Fibroblast of mammary gland (primary cell): Measurements from ENCODE around the gene KRTAP19-6.

Experiments used
- DNase-seq: peaks from one replicate; pipeline ENCODE4 v3.0.0-alpha.2; 2010; ENCODE audit warnings: low read depth
- H3K4me3 ChIP-seq: 2 replicates; pipeline ENCODE4 v1.5.1; 2011; ENCODE audit warnings: low read depth, mild to moderate bottlenecking, low read length, moderate library complexity; ENCODE audit not compliant: control insufficient read depth
- CTCF ChIP-seq: conservative IDR thresholded peaks from 2 replicates; pipeline ENCODE4 v1.5.1; 2011; ENCODE audit warnings: low read depth, low read length, inconsistent platforms; ENCODE audit not compliant: control insufficient read depth, insufficient read depth

KRTAP19-6 gene

GRCh38 chr21:30541764-30542163, at the start of gene KRTAP19-6:
Gene KRTAP19-6 (minus strand): TSS chr21:30541864. CDS start chr21:30541833, 31 bp downstream.
- DNase-seq: no peak
- H3K4me3 ChIP-seq: no peak within 1 kb of the TSS
- TF ChIP-seq CTCF: no peak

- no peak within 1 kb of the TSS for H3K4me3 ChIP-seq
Observed at GRCh38 chr21:30590297-30590696, 48.6 kb upstream of the KRTAP19-6 start, which contains the start of gene KRTAP22-2. Gene KRTAP22-2 (minus strand): TSS chr21:30590397.

GRCh38 chr21:30582870-30583269, 41.2 kb upstream of the KRTAP19-6 start:
- no peak overlapping the region for H3K4me3 ChIP-seq
- no peak for TF ChIP-seq CTCF
- DNase-seq: no peak

More at GRCh38 chr21:30590297-30590696, 48.6 kb upstream of the KRTAP19-6 start, which contains the start of gene KRTAP22-2:
- TF ChIP-seq CTCF: no peak
- no peak for DNase-seq

- no peak for TF ChIP-seq CTCF
- no peak overlapping the region for H3K4me3 ChIP-seq
Observed at GRCh38 chr21:30580132-30580531, 38.5 kb upstream of the KRTAP19-6 start.

GRCh38 chr21:30579346-30579745, 37.7 kb upstream of the KRTAP19-6 start:
- no peak overlapping the region for H3K4me3 ChIP-seq
- no peak for TF ChIP-seq CTCF
- no peak for DNase-seq

More at GRCh38 chr21:30580132-30580531, 38.5 kb upstream of the KRTAP19-6 start:
- DNase-seq: no peak

- DNase-seq: no peak
- TF ChIP-seq CTCF: no peak
- H3K4me3 ChIP-seq: no peak overlapping the region
Observed at GRCh38 chr21:30577766-30578165, 36.1 kb upstream of the KRTAP19-6 start.

GRCh38 chr21:30567617-30568016, 26.0 kb upstream of the KRTAP19-6 start:
- H3K4me3 ChIP-seq: no peak overlapping the region
- TF ChIP-seq CTCF: no peak
- no peak for DNase-seq
